ENCODE measurements around the gene NEDD4. TPM values are rescaled to one million over a fixed set of nuclear protein-coding genes. Genes with fewer than 3 reads are reported as not detected.

NEDD4 gene
- polyA plus RNA-seq, 1 of the 3 experiments (the other 2 are of a cell fraction), result 12.9 TPM

GRCh38 chr15:55891196-55891595, 102.2 kb downstream of the NEDD4 start:
- no peak for TF ChIP-seq FOSL2 (IDR thresholded peaks at IDR 0.05; ENCODE audit: borderline replicate concordance, low read depth)
- TF ChIP-seq RAD21 (IDR thresholded peaks at IDR 0.05; ENCODE audit: low read length), result no peak
- TF ChIP-seq GATA2 (CRISPR knock-in tag; IDR thresholded peaks at IDR 0.05), result no peak
- no peak for TF ChIP-seq GABPA (IDR thresholded peaks at IDR 0.05; ENCODE audit: low read depth)
- TF ChIP-seq FOXJ3 (CRISPR knock-in tag; IDR thresholded peaks at IDR 0.05), result no peak
- TF ChIP-seq ZBTB33 (IDR thresholded peaks at IDR 0.05; ENCODE audit: borderline replicate concordance, low read depth), result no peak
- TF ChIP-seq JUND (IDR thresholded peaks at IDR 0.05), result no peak
- no peak for TF ChIP-seq CTCF (IDR thresholded peaks at IDR 0.05)
- TF ChIP-seq IRF3 (IDR thresholded peaks at IDR 0.05; ENCODE audit: low read depth, low read length), result no peak
- TF ChIP-seq EP300 (IDR thresholded peaks at IDR 0.05; ENCODE audit: borderline replicate concordance in 1 of 2, low read depth in 1 of 2, low read length in 1 of 2), result no peak
- no peak for TF ChIP-seq TCF12 (IDR thresholded peaks at IDR 0.05)
- no peak for TF ChIP-seq NRF1 (IDR thresholded peaks at IDR 0.05; ENCODE audit: low read depth, low read length)
- no peak for TF ChIP-seq PBX3 (IDR thresholded peaks at IDR 0.05)
- ChIA-PET CTCF (interaction anchor here (1.2 to 1.7 kb wide), 2 partner anchors 9 to 27 kb away, joined by 6 to 9 read pairs; no protein-coding TSS in a partner anchor), POLR2A (no interaction called here)
- no peaks in the 10 kb centered on the region; the same call in 1 of the 2 replicates for H3K9me2 ChIP-seq
- H3K79me2 ChIP-seq (ENCODE audit: insufficient read depth), result peaks cover 94% of the 10 kb centered on the region
- 0 out of 2 replicates have a peak, but pooled peaks cover 2% of the 10 kb centered on the region for H4K20me1 ChIP-seq (ENCODE audit: insufficient read depth)
- peaks cover 10% of the 10 kb centered on the region; the same call in 1 of the 2 replicates for H3K9me3 ChIP-seq
- 75% methylated on average over 1 of the region's 1 CpG for WGBS (ENCODE audit: low lambda C conversion rate)
- peaks cover 0 to 7% of the 10 kb centered on the region in 2 experiments; a peak in 1 of 4 replicates for H3K4me1 ChIP-seq (ENCODE audit: control insufficient read depth in 1 of 2, insufficient read depth in 2 of 2, low read depth in 1 of 2, low read length in 1 of 2)
- no peak overlapping the region for H3K27ac ChIP-seq (ENCODE audit: low read depth in 2 of 2, low read length in 1 of 2)
- H2AFZ ChIP-seq (ENCODE audit: low read depth), result no peak overlapping the region
- no peak for DNase-seq
- no peaks in the 10 kb centered on the region for H3K27me3 ChIP-seq (ENCODE audit: insufficient read depth)
- H3K9ac ChIP-seq, result no peak overlapping the region
- peaks cover 0 to 4% of the 10 kb centered on the region in 2 experiments for H3K36me3 ChIP-seq (replicated peaks in 1 of 2; ENCODE audit: control insufficient read depth in 1 of 2, insufficient read depth in 2 of 2, low read length in 1 of 2)
- no peak overlapping the region for H3K4me3 ChIP-seq (ENCODE audit: low read depth in 2 of 2, low read length in 1 of 2)
- H3K4me2 ChIP-seq, result no peak overlapping the region
- no peaks in the 10 kb centered on the region for H3F3A ChIP-seq (replicated peaks; ENCODE audit: insufficient read depth)
